HG02571 (cell line): ENCODE data around the gene METTL2B.
"Not testable (repeated sequence)": the region's sequence is repeated elsewhere in the genome, so short reads cannot be mapped to it uniquely, and the experiment has no call there.

ENCODE experiments used
- ATAC-seq: cut with Tn5 transposase; IDR thresholded peaks from one replicate; pipeline ENCODE4 v1.9.1; 2021; ENCODE audit warnings: mild to moderate bottlenecking, moderate library complexity; ENCODE audit not compliant: unreplicated experiment

METTL2B gene

GRCh38 chr7:128523226-128523931 lies 46.8 kb downstream of the METTL2B start:
- ATAC-seq = not testable (repeated sequence)

- ATAC-seq = not testable (repeated sequence)
Observed at GRCh38 chr7:128523932-128524524, 47.5 kb downstream of the METTL2B start.

DNA sequence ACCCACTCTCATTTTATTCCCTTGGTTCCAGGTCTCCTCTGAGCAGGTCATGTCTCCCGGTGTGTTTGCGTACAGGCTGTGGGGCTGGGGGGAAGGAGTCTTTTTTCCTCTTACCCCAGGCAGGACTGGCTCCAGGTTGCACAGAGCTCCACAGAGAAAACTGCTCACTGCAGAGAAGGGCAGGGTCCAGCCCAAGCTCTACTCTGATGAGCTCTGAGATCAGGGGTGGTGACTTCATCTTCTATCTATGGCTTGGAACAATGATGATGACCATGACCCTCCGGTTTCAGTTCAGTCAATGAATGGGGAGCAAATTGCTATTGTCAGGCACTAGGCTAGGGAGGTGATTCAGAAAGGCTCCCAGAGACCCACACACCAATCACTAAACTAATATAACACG lies 49.0 kb downstream of the METTL2B start:
- ATAC-seq = not testable (repeated sequence)

- not testable (repeated sequence) for ATAC-seq
Observed at GRCh38 chr7:128526062-128526466, 49.5 kb downstream of the METTL2B start.

- ATAC-seq = not testable (repeated sequence)
Observed at GRCh38 chr7:128529191-128529590, 52.6 kb downstream of the METTL2B start.

DNA sequence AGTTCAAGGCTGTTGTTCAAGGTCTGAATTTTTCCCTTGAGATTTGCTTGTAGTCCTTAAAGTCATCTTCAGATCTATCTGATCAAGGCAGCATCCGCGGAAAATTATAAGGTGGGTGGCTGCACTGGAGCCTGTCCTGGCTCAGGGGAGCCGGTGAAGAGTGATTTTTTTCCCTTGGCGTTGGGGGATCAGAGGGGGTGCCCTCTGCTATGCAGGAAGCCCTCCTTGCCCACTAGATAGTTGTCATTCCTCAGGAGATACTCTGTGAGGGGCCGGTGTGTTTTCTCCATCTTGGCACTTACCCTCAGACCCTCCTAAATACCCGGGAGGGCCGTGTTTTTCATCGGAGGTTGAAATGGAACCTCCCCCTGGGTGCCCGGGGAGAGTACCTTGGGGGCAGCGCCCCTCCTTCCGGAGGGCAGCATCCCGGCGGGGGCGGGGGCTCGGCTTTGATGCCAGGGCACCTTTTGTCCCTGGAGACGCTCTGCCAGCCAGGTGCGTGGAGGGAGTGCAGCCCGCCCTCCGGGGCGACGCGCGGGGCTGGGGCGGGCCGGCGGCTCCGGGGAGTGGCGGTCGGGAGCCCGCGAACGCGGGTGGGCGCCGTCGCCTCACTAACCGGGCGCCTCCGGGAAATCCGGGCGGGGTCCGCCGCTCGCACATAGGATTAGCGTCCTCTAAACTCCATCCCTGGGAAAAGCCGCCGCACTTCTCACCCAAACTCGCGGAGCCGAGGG lies 53.7 kb downstream of the METTL2B start:
- peak; percentile 11 for ATAC-seq

- ATAC-seq = no peak
Observed at GRCh38 chr7:128530855-128531104, 54.2 kb downstream of the METTL2B start.

GRCh38 chr7:128531105-128531954 lies 54.8 kb downstream of the METTL2B start:
- ATAC-seq = peak; percentile 79

GRCh38 chr7:128531955-128532478 lies 55.5 kb downstream of the METTL2B start:
- not testable (repeated sequence) for ATAC-seq

GRCh38 chr7:128532956-128533355 lies 56.4 kb downstream of the METTL2B start:
- not testable (repeated sequence) for ATAC-seq

- not testable (repeated sequence) for ATAC-seq
Observed at GRCh38 chr7:128537410-128537809, 60.9 kb downstream of the METTL2B start.

GRCh38 chr7:128542530-128542929 lies 66.0 kb downstream of the METTL2B start:
- ATAC-seq = not testable (repeated sequence)

DNA sequence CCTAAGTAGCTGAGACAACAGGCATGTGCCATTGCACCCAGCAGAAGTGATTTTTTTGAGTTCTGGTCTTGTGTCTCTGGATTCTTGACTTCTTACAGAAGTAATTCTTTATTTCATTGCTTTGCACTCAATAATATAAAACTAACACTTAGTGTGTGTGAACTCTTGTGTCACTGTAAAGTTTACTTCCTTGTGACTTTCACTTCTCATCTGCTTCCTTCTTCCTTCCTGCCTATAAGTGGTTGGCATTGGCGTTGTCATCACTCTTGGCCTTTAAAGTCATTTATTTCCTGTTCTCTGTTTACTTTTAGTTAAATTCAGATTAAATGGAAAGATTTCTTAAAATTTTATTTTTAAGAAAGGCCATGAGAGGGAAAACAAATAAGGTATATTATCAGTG lies 66.8 kb downstream of the METTL2B start:
- ATAC-seq = not testable (repeated sequence)

DNA sequence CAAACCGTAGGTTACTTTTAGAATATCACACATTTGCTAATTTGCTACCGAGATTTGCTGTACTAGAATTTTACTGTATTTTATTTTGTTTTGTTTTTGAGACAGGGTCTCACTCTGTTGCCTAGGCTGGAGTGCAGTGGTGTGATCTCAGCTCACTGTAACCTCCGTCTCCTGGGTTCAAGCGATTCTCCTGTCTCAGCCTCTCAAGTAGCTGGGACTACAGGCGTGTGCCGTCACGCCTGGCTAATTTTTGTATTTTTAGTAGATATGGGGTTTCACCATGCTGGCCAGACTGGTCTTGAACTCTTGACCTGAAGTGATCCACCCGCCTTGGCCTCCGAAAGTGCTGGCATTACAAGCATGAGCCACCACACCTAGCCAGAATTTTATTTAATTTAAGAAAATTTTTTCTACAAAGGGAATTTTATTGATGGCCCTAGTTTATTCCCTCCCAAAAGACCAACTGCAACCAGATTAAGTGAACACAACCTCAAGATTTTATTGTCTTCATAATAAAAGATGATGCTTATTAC lies 69.8 kb downstream of the METTL2B start:
- ATAC-seq = not testable (repeated sequence)

DNA sequence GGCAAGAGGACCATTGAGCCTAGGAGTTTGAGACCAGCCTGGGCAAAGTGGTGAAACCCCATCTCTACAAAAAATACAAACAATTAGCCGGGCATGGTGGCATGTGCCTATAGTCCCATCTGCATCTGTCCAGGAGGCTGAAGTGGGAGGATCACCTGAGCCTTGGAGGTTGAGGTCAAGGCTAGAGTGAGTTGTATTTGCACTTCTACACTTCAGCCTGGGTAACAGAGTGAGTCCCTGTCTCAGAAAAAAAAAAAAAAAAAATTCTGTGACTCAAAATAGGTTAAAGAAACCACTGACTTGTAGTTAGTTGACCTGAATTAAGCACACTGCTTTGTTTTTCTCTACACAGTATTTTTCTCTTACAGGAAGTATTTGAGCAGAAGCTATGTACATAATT lies 74.4 kb downstream of the METTL2B start:
- no peak for ATAC-seq

DNA sequence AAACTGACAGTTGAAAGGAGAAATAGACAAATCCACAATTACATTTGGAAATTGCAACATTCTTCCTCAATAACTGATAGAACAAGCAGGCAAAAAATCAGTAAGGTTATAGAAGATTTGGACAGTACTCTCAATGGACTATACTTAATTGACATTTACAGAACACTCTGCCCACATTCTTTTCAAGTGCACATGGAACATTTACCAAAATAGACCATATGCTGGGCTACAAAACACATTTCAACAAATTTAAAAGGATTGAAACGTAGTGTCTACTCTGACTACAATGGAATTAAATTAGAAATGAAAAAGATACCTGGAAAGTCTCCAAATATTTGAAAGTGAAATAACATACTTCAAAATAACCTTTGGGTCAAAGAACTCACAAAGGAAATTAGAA lies 77.8 kb downstream of the METTL2B start:
- not testable (repeated sequence) for ATAC-seq
